BLaER1 treated with 17β-estradiol and CSF1 and Interleukin-3, amounts not matched to agents 10 nM and 100 nM (cell line): ENCODE results near the gene DLX1.
"Not testable (repeated sequence)": the region's sequence is repeated elsewhere in the genome, so short reads cannot be mapped to it uniquely, and the experiment has no call there.

Source experiments
- H3K27ac ChIP-seq, 11 experiments: shearing (Covaris generic); formaldehyde crosslinking; 2 replicates each; pipeline ENCODE4 v1.8.1; 2022
- H3K27me3 ChIP-seq, 11 experiments: shearing (Covaris generic); formaldehyde crosslinking; 2 replicates each; pipeline ENCODE4 v1.8.1; 2022
- H3K36me3 ChIP-seq, 11 experiments: shearing (Covaris generic); formaldehyde crosslinking; 2 replicates each; pipeline ENCODE4 v1.8.1; 2022
- H3K4me1 ChIP-seq, 10 experiments: shearing (Covaris generic); formaldehyde crosslinking; 2 replicates each; pipeline ENCODE4 v1.8.1; 2022
- H3K4me2 ChIP-seq, 11 experiments: shearing (Covaris generic); formaldehyde crosslinking; 2 replicates each; pipeline ENCODE4 v1.8.1; 2022
- H3K4me3 ChIP-seq, 10 experiments: shearing (Covaris generic); formaldehyde crosslinking; 2 replicates each; pipeline ENCODE4 v1.8.1; 2022
- H3K9ac ChIP-seq, 11 experiments: shearing (Covaris generic); formaldehyde crosslinking; 2 replicates each; pipeline ENCODE4 v1.8.1; 2022
- H3K9me3 ChIP-seq, 11 experiments: shearing (Covaris generic); formaldehyde crosslinking; replicated peaks in 1 of 11; 2 replicates each; pipeline ENCODE4 v1.8.1; 2022
- H4K20me1 ChIP-seq, 11 experiments: shearing (Covaris generic); formaldehyde crosslinking; 2 replicates each; pipeline ENCODE4 v1.8.1; 2022
- Cebpa-rat ChIP-seq, 11 experiments: shearing (Covaris generic); IDR thresholded peaks; 2 replicates each; pipeline ENCODE4 v1.8.1; 2022

The DLX1 gene

GRCh38 chr2:172047566-172048507 is 37.5 kb upstream of the DLX1 start:
- Histone ChIP-seq H3K4me1 (peaks cover 6 to 12% (median 9%) of the 10 kb centered on the region in 10 experiments; a peak in 15 of 20 replicates), H3K9ac (no peak overlapping the region), H3K27me3 (no peaks in the 10 kb centered on the region), H3K9me3 (no peaks in the 10 kb centered on the region), H3K36me3 (no peaks in the 10 kb centered on the region), H3K4me3 (no peak overlapping the region), H3K27ac (no peak overlapping the region), H4K20me1 (no peaks in the 10 kb centered on the region), H3K4me2 (no peak overlapping the region)
- TF ChIP-seq Cebpa-rat (IDR thresholded peaks at IDR 0.05), result no peak

- Histone ChIP-seq H3K4me3 (no peak overlapping the region), H3K9me3 (no peaks in the 10 kb centered on the region), H3K27ac (no peak overlapping the region), H3K4me1 (peaks cover 6 to 12% (median 9%) of the 10 kb centered on the region in 10 experiments; a peak in 15 of 20 replicates), H3K36me3 (no peaks in the 10 kb centered on the region), H3K27me3 (no peaks in the 10 kb centered on the region), H4K20me1 (no peaks in the 10 kb centered on the region), H3K4me2 (no peak overlapping the region), H3K9ac (no peak overlapping the region)
- no peak for TF ChIP-seq Cebpa-rat (IDR thresholded peaks at IDR 0.05)
These were observed 36.5 kb upstream of the DLX1 start for GRCh38 chr2:172048508-172049503.

GRCh38 chr2:172049567-172050120 is 35.7 kb upstream of the DLX1 start:
- no peak for TF ChIP-seq Cebpa-rat (IDR thresholded peaks at IDR 0.05)
- no peak overlapping the region for H3K4me2 ChIP-seq
- H3K36me3 ChIP-seq, result no peaks in the 10 kb centered on the region
- peaks cover 6 to 12% (median 9%) of the 10 kb centered on the region in 10 experiments; a peak in 15 of 20 replicates for H3K4me1 ChIP-seq
- H3K27ac ChIP-seq, result no peak overlapping the region
- H3K9ac ChIP-seq, result no peak overlapping the region
- no peaks in the 10 kb centered on the region for H3K27me3 ChIP-seq
- H4K20me1 ChIP-seq, result no peaks in the 10 kb centered on the region
- H3K4me3 ChIP-seq, result no peak overlapping the region
- no peaks in the 10 kb centered on the region for H3K9me3 ChIP-seq

- no peak for TF ChIP-seq Cebpa-rat (IDR thresholded peaks at IDR 0.05)
- Histone ChIP-seq H3K27me3 (no peaks in the 10 kb centered on the region), H3K9ac (no peak overlapping the region), H3K36me3 (no peaks in the 10 kb centered on the region), H3K4me2 (no peak overlapping the region), H4K20me1 (no peaks in the 10 kb centered on the region), H3K27ac (no peak overlapping the region), H3K9me3 (no peaks in the 10 kb centered on the region), H3K4me1 (peaks cover 6 to 12% (median 9%) of the 10 kb centered on the region in 10 experiments; a peak in 15 of 20 replicates), H3K4me3 (no peak overlapping the region)
These were observed 34.7 kb upstream of the DLX1 start for GRCh38 chr2:172050479-172051125.

- H3K27me3 ChIP-seq, result no peaks in the 10 kb centered on the region
- H3K4me1 ChIP-seq, result peaks cover 0 to 2% (median 0%) of the 10 kb centered on the region in 10 experiments; a peak in 1 of 20 replicates
- H3K27ac ChIP-seq, result no peak overlapping the region
- H4K20me1 ChIP-seq, result no peaks in the 10 kb centered on the region
- no peaks in the 10 kb centered on the region for H3K9me3 ChIP-seq
- H3K36me3 ChIP-seq, result no peaks in the 10 kb centered on the region
- no peak overlapping the region for H3K9ac ChIP-seq
- no peak overlapping the region for H3K4me2 ChIP-seq
- no peak for TF ChIP-seq Cebpa-rat (IDR thresholded peaks at IDR 0.05)
- no peak overlapping the region for H3K4me3 ChIP-seq
These were observed 33.0 kb upstream of the DLX1 start for GRCh38 chr2:172052000-172052983.

- H3K36me3 ChIP-seq, result no peaks in the 10 kb centered on the region
- H3K9ac ChIP-seq, result no peak overlapping the region
- no peak overlapping the region for H3K4me2 ChIP-seq
- no peak overlapping the region for H3K27ac ChIP-seq
- H3K27me3 ChIP-seq, result no peaks in the 10 kb centered on the region
- H4K20me1 ChIP-seq, result no peaks in the 10 kb centered on the region
- no peak for TF ChIP-seq Cebpa-rat (IDR thresholded peaks at IDR 0.05)
- H3K9me3 ChIP-seq, result no peaks in the 10 kb centered on the region
- H3K4me1 ChIP-seq, result no peaks in the 10 kb centered on the region
- no peak overlapping the region for H3K4me3 ChIP-seq
These were observed 31.8 kb upstream of the DLX1 start for GRCh38 chr2:172053486-172053885.

GRCh38 chr2:172056293-172056692 is 29.0 kb upstream of the DLX1 start:
- Histone ChIP-seq H4K20me1 (no peaks in the 10 kb centered on the region), H3K9ac (no peak overlapping the region), H3K36me3 (no peaks in the 10 kb centered on the region), H3K9me3 (no peaks in the 10 kb centered on the region), H3K27me3 (no peaks in the 10 kb centered on the region), H3K4me3 (no peak overlapping the region), H3K27ac (no peak overlapping the region), H3K4me2 (no peak overlapping the region), H3K4me1 (no peaks in the 10 kb centered on the region)
- no peak for TF ChIP-seq Cebpa-rat (IDR thresholded peaks at IDR 0.05)

GRCh38 chr2:172058660-172059059 is 26.6 kb upstream of the DLX1 start:
- no peaks in the 10 kb centered on the region for H3K4me1 ChIP-seq
- no peak for TF ChIP-seq Cebpa-rat (IDR thresholded peaks at IDR 0.05)
- H4K20me1 ChIP-seq, result no peaks in the 10 kb centered on the region
- no peak overlapping the region for H3K4me2 ChIP-seq
- 0 out of 22 replicates have a peak, but pooled peaks cover 0 to 3% (median 0%) of the 10 kb centered on the region in 11 experiments for H3K36me3 ChIP-seq
- H3K9ac ChIP-seq, result no peak overlapping the region
- H3K27me3 ChIP-seq, result no peaks in the 10 kb centered on the region
- no peaks in the 10 kb centered on the region for H3K9me3 ChIP-seq
- H3K4me3 ChIP-seq, result no peak overlapping the region
- H3K27ac ChIP-seq, result no peak overlapping the region

GRCh38 chr2:172060118-172060517 is 25.2 kb upstream of the DLX1 start:
- H3K9me3 ChIP-seq, H3K4me1 ChIP-seq, H3K4me2 ChIP-seq, H3K27ac ChIP-seq, H3K36me3 ChIP-seq, H3K27me3 ChIP-seq, H4K20me1 ChIP-seq, H3K9ac ChIP-seq, H3K4me3 ChIP-seq: not testable (repeated sequence)
